Motor neuron (in vitro differentiated cells): ENCODE results near the gene GCC1. TPM values are rescaled to one million over a fixed set of nuclear protein-coding genes. Genes with fewer than 3 reads are reported as not detected.

Experiments used
- ATAC-seq, 8 experiments: fragments of 200-7000 bp; cut with Tn5 transposase; replicated peaks in 6 of 8; 2 replicates each; pipeline ENCODE4 v1.8.0; 2021; ENCODE audit warnings: mild to moderate bottlenecking in 8 of 8, moderate library complexity in 8 of 8
- H3K27ac ChIP-seq, 2 donors: fragments of 250-450 bp; sonication (Bioruptor Pico); 2 replicates each; pipeline ENCODE4 v1.9.0; 2021; ENCODE audit warnings: antibody characterized with exemption in 2 of 2, mild to moderate bottlenecking in 2 of 2, moderate library complexity in 1 of 2
- H3K4me1 ChIP-seq, 2 donors: fragments of 250-450 bp; sonication (Bioruptor Pico); replicated peaks in 1 of 2; 2 replicates each; pipeline ENCODE4 v1.6.1; 2021; ENCODE audit warnings: antibody characterized with exemption in 2 of 2, mild to moderate bottlenecking in 2 of 2, moderate library complexity in 1 of 2
- H3K4me3 ChIP-seq, 5 donors: fragments of 250-450 bp; sonication (Bioruptor Pico); 2 replicates each; pipeline ENCODE4 v1.9.0; 2021; ENCODE audit warnings: antibody characterized with exemption in 5 of 5, mild to moderate bottlenecking in 5 of 5, moderate library complexity in 4 of 5
- WGBS, 10 experiments: fragments of 450-650 bp; shearing (Covaris generic); methylation state at CpG; one replicate each; pipeline ENCODE4 v1.0.0; 2022; 5-methylcytosine and 5-hydroxymethylcytosine counted together
- in situ Hi-C, 9 experiments: fragments of 400-800 bp; cut with MboI; loops; one replicate each; pipeline ENCODE4 v1.15.0; 2021; ENCODE audit warnings: low sequenced_read_pairs in 9 of 9, low pct_unique_long_range_greater_than_20kb in 2 of 9; ENCODE audit not compliant: unreplicated experiment in 9 of 9
- total RNA-seq, 8 experiments: library from RNA; unstranded; fragments of 300-600 nt; gene quantifications; 2 replicates each; pipeline versions ENCODE4 v1.2.3 to v1.2.4, GENCODE V29; 2022

Gene GCC1, protein sequence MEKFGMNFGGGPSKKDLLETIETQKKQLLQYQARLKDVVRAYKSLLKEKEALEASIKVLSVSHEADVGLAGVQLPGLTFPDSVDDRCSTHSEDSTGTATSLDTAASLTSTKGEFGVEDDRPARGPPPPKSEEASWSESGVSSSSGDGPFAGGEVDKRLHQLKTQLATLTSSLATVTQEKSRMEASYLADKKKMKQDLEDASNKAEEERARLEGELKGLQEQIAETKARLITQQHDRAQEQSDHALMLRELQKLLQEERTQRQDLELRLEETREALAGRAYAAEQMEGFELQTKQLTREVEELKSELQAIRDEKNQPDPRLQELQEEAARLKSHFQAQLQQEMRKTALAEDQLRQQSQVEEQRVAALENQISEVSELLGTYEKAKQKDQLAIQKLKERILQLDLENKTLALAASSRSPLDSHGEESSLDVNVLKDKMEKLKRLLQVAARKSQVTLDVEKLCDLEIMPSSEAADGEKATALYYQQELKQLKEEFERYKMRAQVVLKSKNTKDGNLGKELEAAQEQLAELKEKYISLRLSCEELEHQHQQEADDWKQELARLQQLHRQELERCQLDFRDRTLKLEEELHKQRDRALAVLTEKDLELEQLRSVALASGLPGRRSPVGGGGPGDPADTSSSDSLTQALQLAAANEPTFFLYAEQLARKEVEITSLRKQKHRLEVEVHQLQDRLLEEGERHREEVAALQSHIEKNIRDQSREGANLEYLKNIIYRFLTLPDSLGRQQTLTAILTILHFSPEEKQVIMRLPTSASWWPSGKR
- total RNA-seq = 10 to 100 TPM; 11.1 to 18.5 (median 14.0) TPM

DNA sequence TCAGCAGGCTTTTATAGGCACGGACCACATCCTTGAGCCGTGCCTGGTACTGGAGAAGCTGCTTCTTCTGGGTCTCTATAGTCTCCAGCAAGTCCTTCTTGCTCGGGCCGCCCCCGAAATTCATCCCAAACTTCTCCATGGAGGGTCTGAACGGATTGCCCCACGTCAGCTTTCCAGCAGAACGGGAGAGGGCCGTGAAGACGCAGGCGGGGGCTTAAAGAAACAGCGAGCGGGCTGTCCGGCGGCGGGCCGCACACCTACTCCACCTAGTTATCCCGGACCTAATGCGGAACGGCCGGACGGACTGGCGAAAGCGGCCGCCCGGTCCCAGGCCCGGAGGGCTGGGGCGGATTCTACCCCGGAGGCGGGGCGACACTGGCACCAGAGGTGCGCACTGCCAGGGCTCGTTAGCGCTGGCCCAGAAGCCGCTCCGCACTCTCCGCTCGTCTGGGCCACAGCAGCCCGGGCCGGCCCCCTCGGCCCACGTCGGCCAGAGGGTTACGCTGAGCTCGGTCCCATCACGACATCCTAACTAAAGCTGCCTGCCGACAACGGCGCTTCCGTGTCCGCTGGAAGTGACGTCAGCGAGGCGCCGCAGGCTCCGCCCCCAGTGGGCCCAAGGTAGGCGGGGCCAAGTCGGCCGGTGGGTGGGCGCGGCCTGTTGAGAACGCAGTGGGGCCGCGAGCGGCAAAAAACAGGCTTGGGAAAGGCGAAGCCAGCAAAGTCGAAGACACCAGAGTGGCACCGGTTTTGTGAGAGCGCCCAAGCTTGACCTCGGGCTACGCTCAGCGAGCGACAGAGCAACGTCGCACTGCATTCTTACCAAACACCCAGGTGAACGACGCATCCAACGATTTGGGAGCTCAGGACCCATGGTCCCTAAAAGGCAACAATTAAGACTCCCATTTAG, at the start of gene GCC1:
GCC1 (minus strand) TSS at position 553 of the 910 bp plus-strand sequence; CDS start at position 139, 414 bp downstream.
- WGBS, 10 experiments = 0 to 37% (median 15%) methylated on average over 1 to 20 of the region's 78 CpGs; no CpG with 5 or more reads in 4 of the 10 experiments
- peak within 1 kb of the TSS; percentile 69 to 97 (median 92) for H3K4me3 ChIP-seq
- in situ Hi-C loops = no loop called here
- peaks cover 41 to 42% of the 10 kb centered on the region in 2 donors for H3K4me1 ChIP-seq
- peak; percentile 60 to 77 (median 72) for ATAC-seq
- H3K27ac ChIP-seq = peak within 1 kb of the TSS; percentile 82 to 95

DNA sequence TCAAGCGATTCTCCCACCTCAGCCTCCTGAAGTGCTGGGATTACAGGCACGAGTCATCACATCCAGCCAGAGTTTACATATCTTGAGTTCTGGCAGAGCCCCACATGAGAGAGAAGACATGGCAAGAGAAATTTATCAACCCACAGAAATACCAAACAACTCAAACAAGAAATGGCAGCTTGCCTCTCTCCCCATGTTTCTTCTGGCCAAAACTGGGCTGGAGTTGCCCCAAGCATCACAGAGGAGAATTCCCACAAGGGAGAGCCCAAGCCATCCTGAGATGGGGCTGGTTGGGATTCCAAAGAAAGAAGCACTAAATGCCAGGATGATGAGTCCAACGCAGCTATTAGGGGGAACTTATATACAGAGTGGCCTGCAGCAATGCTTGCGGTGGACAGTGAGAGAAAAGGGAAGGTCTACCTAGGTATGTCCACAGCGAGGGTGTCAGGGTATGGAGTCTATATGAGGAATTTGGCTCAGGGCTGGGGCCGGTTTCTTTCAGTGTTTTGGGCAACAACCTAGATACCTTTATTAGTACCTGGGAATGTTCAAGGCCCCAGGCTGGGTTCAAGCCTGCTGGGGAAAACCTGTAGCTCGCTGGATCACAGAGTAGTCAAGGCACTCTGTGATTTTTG, 47.0 kb upstream of the GCC1 start:
- ATAC-seq = no peak
- in situ Hi-C loops = loop anchor here in 1 of 9 experiments (25.0 kb wide), 1 partner anchor 245 kb away; the partner anchor contains the start of gene ZNF800
- no peak overlapping the region for H3K4me3 ChIP-seq
- WGBS, 10 experiments = 45 to 95% (median 80%) methylated on average over 2 to 6 of the region's 7 CpGs; no CpG with 5 or more reads in 2 of the 10 experiments
- no peak overlapping the region for H3K27ac ChIP-seq
- no peaks in the 10 kb centered on the region for H3K4me1 ChIP-seq

DNA sequence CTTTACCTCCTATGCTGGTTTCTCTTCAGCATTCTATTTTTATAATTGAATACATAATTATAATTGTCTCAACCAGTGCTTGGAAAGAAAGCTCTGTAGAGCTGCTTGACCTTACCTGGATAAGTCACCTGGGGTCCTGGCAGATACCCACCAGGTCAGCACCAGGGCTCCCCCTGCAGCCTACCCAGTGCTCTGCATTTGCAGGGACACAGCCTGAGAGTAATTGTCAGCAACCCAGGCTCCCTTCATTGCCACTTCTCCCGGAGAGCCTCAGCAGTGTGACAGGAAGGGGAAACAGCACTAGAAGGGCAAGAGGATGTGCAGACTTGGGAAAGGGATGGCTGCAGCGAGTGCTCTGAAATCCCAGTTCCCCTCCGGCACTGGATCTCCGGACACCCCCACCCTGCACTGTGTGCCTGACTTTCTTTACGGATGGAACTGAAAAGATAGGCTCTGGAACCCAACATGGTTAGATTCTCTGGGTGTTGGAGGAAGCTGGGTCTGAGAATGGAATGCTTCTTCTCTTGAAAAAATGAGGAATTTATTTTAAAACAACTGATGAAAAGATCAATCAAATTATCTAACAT, 44.0 kb upstream of the GCC1 start:
- in situ Hi-C loops = loop anchor here in 1 of 9 experiments (25.0 kb wide), 1 partner anchor 242 kb away; the partner anchor contains the start of gene ZNF800
- H3K4me3 ChIP-seq = no peak overlapping the region
- H3K27ac ChIP-seq = no peak overlapping the region
- WGBS, 10 experiments = 25 to 80% (median 65%) methylated on average over 1 to 3 of the region's 5 CpGs; no CpG with 5 or more reads in 4 of the 10 experiments
- peak in 5 of 8 experiments; percentile 38 to 83 (median 66) for ATAC-seq
- no peaks in the 10 kb centered on the region for H3K4me1 ChIP-seq

DNA sequence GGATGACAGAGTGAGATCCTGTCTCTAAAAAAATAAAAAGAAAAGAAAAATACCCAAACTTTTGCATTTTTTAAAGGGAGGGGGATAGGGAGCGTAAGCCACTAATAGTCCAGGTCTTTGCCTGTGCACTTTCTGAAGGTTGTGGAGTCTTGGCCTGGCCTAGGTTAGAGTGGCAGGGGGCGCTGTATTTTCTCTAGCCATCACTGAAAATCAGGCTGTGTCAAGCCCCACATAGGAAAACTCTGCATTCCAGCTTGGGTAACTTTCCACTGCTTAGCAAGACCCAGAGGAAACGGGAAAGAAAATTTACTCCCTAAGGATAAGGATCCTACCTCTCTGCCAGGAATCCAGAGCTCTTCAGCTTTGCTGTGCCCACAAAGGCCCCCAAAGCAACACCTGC, 43.0 kb upstream of the GCC1 start:
- Histone ChIP-seq H3K4me3 (no peak overlapping the region), H3K27ac (no peak overlapping the region), H3K4me1 (no peaks in the 10 kb centered on the region)
- 7 to 100% (median 49%) methylated on average over 1 to 3 of the region's 3 CpGs; no CpG with 5 or more reads in 2 of the 10 experiments for WGBS, 10 experiments
- in situ Hi-C loops = loop anchor here in 1 of 9 experiments (25.0 kb wide), 1 partner anchor 241 kb away; the partner anchor contains the start of gene ZNF800
- ATAC-seq = peak in 1 of 8 experiments; percentile 21

DNA sequence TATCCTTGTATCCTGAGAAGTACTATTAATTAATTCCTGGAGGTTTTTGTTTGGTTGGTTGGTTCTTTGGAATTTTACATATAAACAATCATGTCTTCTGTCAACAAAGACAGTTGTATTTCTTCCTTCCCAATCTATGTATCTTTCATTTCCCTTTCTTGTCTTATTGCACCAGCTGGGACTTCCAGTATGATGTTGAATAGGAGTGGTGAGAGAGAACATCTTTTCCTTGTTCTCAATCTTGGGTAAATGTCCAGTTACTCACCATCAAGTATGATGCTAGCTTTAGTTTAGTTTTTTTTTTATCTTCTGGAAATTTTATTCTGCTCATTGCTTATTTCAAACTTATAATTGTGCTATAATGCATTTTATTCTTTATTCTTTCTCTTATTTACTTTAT, 39.9 kb upstream of the GCC1 start:
- H3K4me3 ChIP-seq = no peak overlapping the region
- ATAC-seq = no peak
- no peaks in the 10 kb centered on the region for H3K4me1 ChIP-seq
- H3K27ac ChIP-seq = no peak overlapping the region
- in situ Hi-C loops = loop anchor here in 1 of 9 experiments (25.0 kb wide), 1 partner anchor 238 kb away; the partner anchor contains the start of gene ZNF800

DNA sequence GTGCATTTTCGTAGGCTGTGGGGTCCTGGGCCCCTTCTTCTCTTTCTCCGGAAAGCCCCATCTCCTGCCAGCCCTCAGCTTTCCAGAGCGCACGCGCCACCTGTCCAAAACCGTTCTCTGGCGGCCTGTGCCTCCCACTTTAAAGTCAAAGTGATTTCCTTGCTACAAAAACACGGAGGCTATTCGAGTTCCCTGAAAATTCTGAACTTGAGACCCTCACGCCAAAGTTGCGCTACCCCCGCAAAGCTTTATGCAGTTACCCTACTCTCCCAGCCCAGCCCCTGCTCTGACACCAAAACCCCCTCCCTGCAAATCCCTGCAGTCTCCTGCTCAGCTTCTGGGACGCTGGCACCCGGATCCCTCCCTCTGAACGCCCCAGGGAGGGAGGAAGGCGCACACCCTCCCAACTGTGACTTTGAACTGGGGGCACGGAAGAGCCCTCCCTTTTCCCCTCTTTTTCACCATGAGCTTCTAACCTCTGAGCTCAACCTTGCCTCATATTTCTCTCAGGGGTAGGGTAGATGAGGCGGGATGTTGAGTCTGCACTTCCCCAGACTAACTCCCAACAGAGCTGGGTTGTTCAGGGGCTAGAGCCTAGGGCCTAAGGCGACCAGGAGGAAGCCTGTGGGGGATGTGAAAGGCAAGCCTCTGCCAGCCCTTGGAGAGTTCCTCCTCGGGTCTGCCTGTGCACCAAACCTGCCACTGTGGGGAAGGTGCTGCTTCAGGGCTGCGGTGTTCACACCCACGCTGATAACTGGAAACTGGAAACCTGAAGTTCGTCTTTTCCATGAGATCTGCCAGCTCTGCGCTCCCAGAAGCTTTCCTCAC, 35.2 kb upstream of the GCC1 start:
- in situ Hi-C loops = no loop called here
- no peaks in the 10 kb centered on the region for H3K4me1 ChIP-seq
- WGBS, 10 experiments = 0 to 80% (median 13%) methylated on average over 1 to 7 of the region's 24 CpGs
- no peak overlapping the region for H3K4me3 ChIP-seq
- ATAC-seq = no peak
- peak overlapping the region in 1 of 2 donors; percentile 41 for H3K27ac ChIP-seq

DNA sequence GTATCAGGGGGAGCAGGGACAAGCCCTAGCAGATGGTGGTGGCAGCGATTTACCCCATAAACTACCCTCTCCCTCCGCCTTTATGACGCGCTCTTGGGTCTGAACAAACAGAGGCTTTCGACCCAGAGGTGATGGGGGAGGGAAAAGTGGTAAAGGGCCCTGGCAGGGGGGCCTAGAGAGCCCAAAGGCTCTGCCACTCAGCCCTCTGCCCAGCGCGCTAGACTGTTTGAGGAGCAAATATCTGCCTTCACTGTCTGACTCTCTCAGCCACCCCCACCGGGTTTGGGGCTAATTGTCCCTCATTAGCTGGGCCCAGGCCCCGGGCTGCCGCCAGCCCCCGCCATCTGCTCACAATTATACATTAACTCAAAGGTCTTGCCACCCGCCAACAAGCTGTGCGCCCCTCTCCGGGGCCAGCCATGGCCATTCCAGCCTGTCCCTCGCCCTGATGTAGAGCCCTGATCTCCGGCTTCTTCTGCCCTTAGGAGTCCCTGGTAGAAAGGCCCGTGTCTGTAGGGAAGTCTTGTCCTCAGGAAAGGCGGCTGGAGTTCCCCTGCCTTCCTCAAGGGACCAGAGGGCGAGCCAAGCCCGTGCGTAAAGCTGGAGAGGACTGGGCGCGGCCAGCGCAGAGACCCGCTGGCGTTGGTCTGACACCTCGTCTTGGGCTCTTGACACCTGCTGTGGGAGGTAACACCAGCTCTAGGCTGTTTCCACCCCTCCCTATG, 34.4 kb upstream of the GCC1 start:
- ATAC-seq = peak in 1 of 8 experiments; percentile 22
- Histone ChIP-seq H3K4me1 (no peaks in the 10 kb centered on the region), H3K4me3 (no peak overlapping the region), H3K27ac (no peak overlapping the region)
- 0 to 27% (median 10%) methylated on average over 4 to 15 of the region's 27 CpGs; no CpG with 5 or more reads in 4 of the 10 experiments for WGBS, 10 experiments
- in situ Hi-C loops = no loop called here

DNA sequence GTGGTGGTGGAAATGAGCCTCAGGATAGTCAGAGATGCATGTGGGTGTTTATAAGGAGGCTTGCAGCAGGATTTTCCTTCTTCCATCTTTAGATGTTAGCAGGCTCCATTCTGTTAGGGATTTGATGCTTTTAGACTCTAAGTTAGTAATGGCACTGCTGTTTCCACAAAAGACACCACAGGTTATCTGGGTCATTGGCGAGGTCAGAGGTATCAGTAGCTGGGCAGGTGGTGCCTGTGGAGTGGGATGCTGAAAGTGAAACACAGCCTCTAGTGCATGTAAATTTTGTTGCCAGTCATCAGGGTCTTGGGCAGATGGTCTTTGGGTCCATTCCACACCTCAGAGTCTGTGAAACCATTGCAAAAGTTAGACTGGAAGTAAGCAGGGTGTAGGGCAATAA, 33.4 kb upstream of the GCC1 start:
- in situ Hi-C loops = no loop called here
- no peaks in the 10 kb centered on the region for H3K4me1 ChIP-seq
- no peak overlapping the region for H3K27ac ChIP-seq
- 40 to 67% methylated on average over 1 of the region's 1 CpG; no CpG with 5 or more reads in 8 of the 10 experiments for WGBS, 10 experiments
- no peak overlapping the region for H3K4me3 ChIP-seq
- ATAC-seq = no peak

DNA sequence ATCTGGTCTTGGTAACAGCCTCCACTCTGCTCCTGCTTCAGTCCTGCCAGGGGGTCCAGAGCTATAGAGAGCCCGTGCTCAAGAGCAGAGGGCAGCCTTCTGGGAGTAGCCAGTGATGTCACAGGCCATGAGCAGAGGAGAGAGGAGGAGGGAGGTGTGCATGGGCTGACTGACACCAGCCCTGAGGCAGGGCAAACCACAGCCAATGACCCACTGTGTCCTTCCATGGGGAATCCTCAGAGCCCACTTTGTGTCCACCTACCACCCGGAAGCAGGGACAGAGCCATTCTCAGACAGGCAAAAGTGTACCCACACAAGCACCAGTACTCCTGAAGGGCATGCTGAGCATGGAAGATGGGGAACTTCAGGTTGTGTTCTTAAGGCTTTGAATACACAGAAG, 32.6 kb upstream of the GCC1 start, which contains the start of gene PAX4:
PAX4 (minus strand) TSS at position 101 of the 400 bp plus-strand sequence. CDS start 2,214 bp downstream, outside the sequence.
- Histone ChIP-seq H3K4me1 (no peaks in the 10 kb centered on the region), H3K27ac (no peak within 1 kb of the TSS), H3K4me3 (no peak within 1 kb of the TSS)
- in situ Hi-C loops = no loop called here
- no peak for ATAC-seq
- WGBS, 10 experiments = 0 to 100% (median 71%) methylated on average over 1 of the region's 2 CpGs; no CpG with 5 or more reads in 5 of the 10 experiments

DNA sequence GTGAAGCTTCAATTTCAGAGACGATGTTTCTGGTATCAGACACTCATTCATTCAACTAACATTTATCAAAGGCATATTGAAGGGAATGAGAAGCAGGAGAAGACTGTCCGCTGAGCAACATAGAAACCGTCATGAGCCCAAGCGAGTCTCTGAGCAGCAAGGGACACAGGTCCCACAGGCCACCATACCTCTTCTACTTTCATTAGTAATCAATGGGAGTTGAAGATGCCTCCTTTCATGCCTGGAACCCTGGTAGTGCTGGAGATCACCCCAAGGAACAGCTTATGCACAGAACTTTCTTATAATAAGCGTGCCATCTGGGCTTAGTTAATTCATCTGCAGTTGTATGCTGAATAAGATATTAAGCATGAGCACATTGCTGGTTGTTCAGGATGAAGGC, 31.3 kb upstream of the GCC1 start:
- no peak for ATAC-seq
- H3K4me3 ChIP-seq = no peak overlapping the region
- in situ Hi-C loops = no loop called here
- no peaks in the 10 kb centered on the region for H3K4me1 ChIP-seq
- WGBS, 10 experiments = 0 to 81% (median 62%) methylated on average over 1 to 5 of the region's 5 CpGs; no CpG with 5 or more reads in 4 of the 10 experiments
- no peak overlapping the region for H3K27ac ChIP-seq
